ENCODE measurements around the gene FGF3. TPM values are rescaled to one million over a fixed set of nuclear protein-coding genes. Genes with fewer than 3 reads are reported as not detected.

FGF3 gene
- total RNA-seq, 2 experiments from 2014 or later, result not detected

DNA sequence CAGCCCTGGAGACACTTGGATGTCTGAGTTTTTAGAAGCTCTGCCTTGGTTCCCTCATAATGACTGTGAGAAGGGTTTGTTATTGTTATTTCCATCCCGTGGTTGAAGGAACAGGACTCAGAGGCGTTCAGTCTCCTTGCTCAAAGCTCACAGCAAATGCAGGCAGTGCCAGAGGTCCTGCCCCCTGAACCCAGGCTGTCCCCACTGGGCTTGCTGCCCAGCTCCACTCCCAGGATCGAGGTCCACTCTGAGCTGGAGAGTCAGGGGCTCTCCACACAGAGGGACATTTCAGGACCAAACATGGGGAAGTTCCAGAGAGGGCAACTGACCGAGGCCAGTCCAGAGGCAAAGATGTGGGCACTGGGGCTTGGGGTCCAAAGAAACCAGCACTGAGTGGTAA lies 58.9 kb downstream of the FGF3 start:
- CTCF ChIA-PET, result no interaction called here
- Mint-ChIP-seq H3K4me1 (ENCODE audit: low read depth) (no peaks in the 10 kb centered on the region), H3K9me3 (ENCODE audit: insufficient read depth) (no peaks in the 10 kb centered on the region), H3K27ac (no peak overlapping the region), H3K27me3 (ENCODE audit: low read depth) (no peaks in the 10 kb centered on the region), H3K4me3 (no peak overlapping the region), H3K36me3 (ENCODE audit: low read depth) (no peaks in the 10 kb centered on the region)
- DNase-seq, result no peak
- POLR2A ChIA-PET, result no interaction called here
- ATAC-seq, result no peak

Other genes with a start within 250 kb of the FGF3 start
- gene CCND1, start 178.3 kb downstream of the FGF3 start, total RNA-seq, result under 1 TPM in 1 of 2 experiments, not detected in 1; 0.68 TPM
- gene LTO1, start 144.1 kb downstream of the FGF3 start, total RNA-seq, result 10 to 100 TPM; 21.0 to 23.0 TPM
- not detected for gene FGF19, start 115.4 kb downstream of the FGF3 start, total RNA-seq
- not detected for gene FGF4, start 44.1 kb downstream of the FGF3 start, total RNA-seq